ENCODE results near the gene WWP2.

- TF ChIP-seq POLR2A (IDR thresholded peaks at IDR 0.05) (no peak), CTCF (IDR thresholded peaks at IDR 0.05) (no peak)
These were observed 19.0 kb downstream of the WWP2 start for GRCh38 chr16:69781118-69781517.

All from upper lobe of left lung (tissue), 4 donors.